ENCODE results near the gene CFAP54. TPM values are rescaled to one million over a fixed set of nuclear protein-coding genes. Genes with fewer than 3 reads are reported as not detected.
"Not testable (repeated sequence)": the region's sequence is repeated elsewhere in the genome, so short reads cannot be mapped to it uniquely, and the experiment has no call there.

Gene CFAP54
- total RNA-seq, 1 donor from 2014 or later, result 1.1 TPM

- Histone ChIP-seq H3K36me3 (ENCODE audit: insufficient read depth, low read length) (no peaks in the 10 kb centered on the region), H3K27me3 (ENCODE audit: insufficient read depth, low read length) (no peaks in the 10 kb centered on the region), H3K9ac (ENCODE audit: low read length) (peak overlapping the region; percentile 5), H4K20me1 (ENCODE audit: insufficient read depth, low read length) (no peaks in the 10 kb centered on the region), H3K79me2 (ENCODE audit: insufficient read depth, low read length) (no peaks in the 10 kb centered on the region), H3K4me2 (ENCODE audit: low read length) (peak overlapping the region; percentile 31), H3K4me1 (ENCODE audit: insufficient read depth, low read length) (peaks cover 16% of the 10 kb centered on the region), H3K9me3 (ENCODE audit: insufficient read depth, low read depth, low read length) (no peaks in the 10 kb centered on the region), H3K27ac (ENCODE audit: low read depth, low read length) (peak overlapping the region; percentile 68), H3K4me3 (ENCODE audit: insufficient read depth, low read depth, low read length) (no peak overlapping the region), H2AFZ (ENCODE audit: low read depth, low read length) (no peak overlapping the region)
- DNase-seq (ENCODE audit: low read depth) (peak; percentile 89), FAIRE-seq (peak; percentile 62)
- no peaks in the 10 kb centered on the region for H3K27me3 Mint-ChIP-seq (ENCODE audit: low read depth, unreplicated experiment)
- no peaks in the 10 kb centered on the region for H3K9me3 Mint-ChIP-seq (ENCODE audit: unreplicated experiment)
- TF ChIP-seq EZH2 (IDR thresholded peaks at IDR 0.05; ENCODE audit: insufficient read depth, low read length) (no peak), CTCF (IDR thresholded peaks at IDR 0.05; ENCODE audit: insufficient read depth, low read depth, low read length) (no peak)
- peaks cover 12% of the 10 kb centered on the region for H3K4me1 Mint-ChIP-seq (ENCODE audit: low read depth, unreplicated experiment)
- H3K4me3 Mint-ChIP-seq (ENCODE audit: unreplicated experiment), result no peak overlapping the region
- H3K36me3 Mint-ChIP-seq (ENCODE audit: low read depth, unreplicated experiment), result no peaks in the 10 kb centered on the region
- peak overlapping the region; percentile 79 for H3K27ac Mint-ChIP-seq (ENCODE audit: unreplicated experiment)
These were observed 2.4 kb upstream of the CFAP54 start for GRCh38 chr12:96486751-96487613.

- Mint-ChIP-seq H3K36me3 (ENCODE audit: low read depth, unreplicated experiment) (no peaks in the 10 kb centered on the region), H3K27ac (ENCODE audit: unreplicated experiment) (peak overlapping the region; percentile 79), H3K27me3 (ENCODE audit: low read depth, unreplicated experiment) (no peaks in the 10 kb centered on the region), H3K9me3 (ENCODE audit: unreplicated experiment) (no peaks in the 10 kb centered on the region), H3K4me1 (ENCODE audit: low read depth, unreplicated experiment) (peaks cover 12% of the 10 kb centered on the region), H3K4me3 (ENCODE audit: unreplicated experiment) (no peak overlapping the region)
- Histone ChIP-seq H3K4me3 (ENCODE audit: insufficient read depth, low read depth, low read length) (no peak overlapping the region), H3K9me3 (ENCODE audit: insufficient read depth, low read depth, low read length) (no peaks in the 10 kb centered on the region), H3K4me2 (ENCODE audit: low read length) (peak overlapping the region; percentile 31), H3K36me3 (ENCODE audit: insufficient read depth, low read length) (no peaks in the 10 kb centered on the region), H3K27me3 (ENCODE audit: insufficient read depth, low read length) (no peaks in the 10 kb centered on the region), H2AFZ (ENCODE audit: low read depth, low read length) (no peak overlapping the region), H4K20me1 (ENCODE audit: insufficient read depth, low read length) (no peaks in the 10 kb centered on the region), H3K79me2 (ENCODE audit: insufficient read depth, low read length) (no peaks in the 10 kb centered on the region), H3K9ac (ENCODE audit: low read length) (peak overlapping the region; percentile 5), H3K4me1 (ENCODE audit: insufficient read depth, low read length) (peaks cover 16% of the 10 kb centered on the region), H3K27ac (ENCODE audit: low read depth, low read length) (peak overlapping the region; percentile 68)
- TF ChIP-seq EZH2 (IDR thresholded peaks at IDR 0.05; ENCODE audit: insufficient read depth, low read length), result no peak
- no peak for TF ChIP-seq CTCF (IDR thresholded peaks at IDR 0.05; ENCODE audit: insufficient read depth, low read depth, low read length)
- no peak for FAIRE-seq
- no peak for DNase-seq (ENCODE audit: low read depth)
These were observed 1.7 kb upstream of the CFAP54 start for GRCh38 chr12:96487634-96488033.

- Mint-ChIP-seq H3K36me3 (ENCODE audit: low read depth, unreplicated experiment) (no peaks in the 10 kb centered on the region), H3K9me3 (ENCODE audit: unreplicated experiment) (no peaks in the 10 kb centered on the region), H3K4me3 (ENCODE audit: unreplicated experiment) (no peak overlapping the region), H3K4me1 (ENCODE audit: low read depth, unreplicated experiment) (peaks cover 9% of the 10 kb centered on the region), H3K27ac (ENCODE audit: unreplicated experiment) (peak overlapping the region; percentile 2), H3K27me3 (ENCODE audit: low read depth, unreplicated experiment) (no peaks in the 10 kb centered on the region)
- Histone ChIP-seq H3K9me3 (ENCODE audit: insufficient read depth, low read depth, low read length) (no peaks in the 10 kb centered on the region), H3K79me2 (ENCODE audit: insufficient read depth, low read length) (no peaks in the 10 kb centered on the region), H3K4me3 (ENCODE audit: insufficient read depth, low read depth, low read length) (no peak overlapping the region), H2AFZ (ENCODE audit: low read depth, low read length) (no peak overlapping the region), H3K27me3 (ENCODE audit: insufficient read depth, low read length) (no peaks in the 10 kb centered on the region), H3K9ac (ENCODE audit: low read length) (no peak overlapping the region), H3K27ac (ENCODE audit: low read depth, low read length) (no peak overlapping the region), H3K4me2 (ENCODE audit: low read length) (no peak overlapping the region), H3K36me3 (ENCODE audit: insufficient read depth, low read length) (no peaks in the 10 kb centered on the region), H3K4me1 (ENCODE audit: insufficient read depth, low read length) (peaks cover 4% of the 10 kb centered on the region), H4K20me1 (ENCODE audit: insufficient read depth, low read length) (no peaks in the 10 kb centered on the region)
- no peak for TF ChIP-seq EZH2 (IDR thresholded peaks at IDR 0.05; ENCODE audit: insufficient read depth, low read length)
- TF ChIP-seq CTCF (IDR thresholded peaks at IDR 0.05; ENCODE audit: insufficient read depth, low read depth, low read length), result no peak
- peak; percentile 44 for DNase-seq (ENCODE audit: low read depth)
- FAIRE-seq, result peak; percentile 23
These were observed 3.7 kb downstream of the CFAP54 start for GRCh38 chr12:96493106-96493505.

GRCh38 chr12:96494154-96494553 is 4.8 kb downstream of the CFAP54 start:
- FAIRE-seq, result not testable (repeated sequence)

More at GRCh38 chr12:96494154-96494553, 4.8 kb downstream of the CFAP54 start:
- not testable (repeated sequence) for DNase-seq (ENCODE audit: low read depth); H3K9me3 Mint-ChIP-seq (ENCODE audit: unreplicated experiment); H3K36me3 Mint-ChIP-seq (ENCODE audit: low read depth, unreplicated experiment); H3K4me1 ChIP-seq (ENCODE audit: insufficient read depth, low read length); H3K79me2 ChIP-seq (ENCODE audit: insufficient read depth, low read length); H3K27me3 Mint-ChIP-seq (ENCODE audit: low read depth, unreplicated experiment); H3K4me3 ChIP-seq (ENCODE audit: insufficient read depth, low read depth, low read length); H3K36me3 ChIP-seq (ENCODE audit: insufficient read depth, low read length); H3K9me3 ChIP-seq (ENCODE audit: insufficient read depth, low read depth, low read length); H4K20me1 ChIP-seq (ENCODE audit: insufficient read depth, low read length); H3K27ac Mint-ChIP-seq (ENCODE audit: unreplicated experiment); H3K9ac ChIP-seq (ENCODE audit: low read length); H3K4me2 ChIP-seq (ENCODE audit: low read length); H3K27me3 ChIP-seq (ENCODE audit: insufficient read depth, low read length); H2AFZ ChIP-seq (ENCODE audit: low read depth, low read length); H3K4me3 Mint-ChIP-seq (ENCODE audit: unreplicated experiment); H3K4me1 Mint-ChIP-seq (ENCODE audit: low read depth, unreplicated experiment); H3K27ac ChIP-seq (ENCODE audit: low read depth, low read length)
